ENCODE measurements around the gene PRKAR1B.

PRKAR1B gene

GRCh38 chr7:721619-722248 lies 5.3 kb downstream of the PRKAR1B start:
- no peak for DNase-seq

DNA sequence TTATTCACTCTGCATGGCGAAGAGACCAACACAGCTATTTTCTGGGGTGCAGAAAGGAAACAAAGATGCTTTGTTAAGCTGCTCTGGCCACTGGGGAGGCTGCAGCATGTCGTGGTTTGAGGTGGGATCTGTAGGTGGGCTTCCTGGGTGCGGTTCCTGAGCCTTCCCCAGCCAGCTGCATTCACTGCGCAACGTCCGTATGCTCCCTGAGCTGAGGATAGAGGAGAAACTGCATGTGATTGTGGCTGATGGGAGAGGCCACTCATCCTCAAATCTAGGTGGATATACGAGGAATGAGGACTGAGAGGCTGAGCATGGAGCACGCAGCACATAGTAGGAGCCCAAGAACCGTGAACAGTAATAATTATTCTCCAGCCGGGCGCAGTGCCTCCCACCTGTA lies 10.4 kb downstream of the PRKAR1B start:
- DNase-seq, result no peak

- no peak for DNase-seq
These were observed 10.9 kb downstream of the PRKAR1B start for GRCh38 chr7:716222-716621.

DNA sequence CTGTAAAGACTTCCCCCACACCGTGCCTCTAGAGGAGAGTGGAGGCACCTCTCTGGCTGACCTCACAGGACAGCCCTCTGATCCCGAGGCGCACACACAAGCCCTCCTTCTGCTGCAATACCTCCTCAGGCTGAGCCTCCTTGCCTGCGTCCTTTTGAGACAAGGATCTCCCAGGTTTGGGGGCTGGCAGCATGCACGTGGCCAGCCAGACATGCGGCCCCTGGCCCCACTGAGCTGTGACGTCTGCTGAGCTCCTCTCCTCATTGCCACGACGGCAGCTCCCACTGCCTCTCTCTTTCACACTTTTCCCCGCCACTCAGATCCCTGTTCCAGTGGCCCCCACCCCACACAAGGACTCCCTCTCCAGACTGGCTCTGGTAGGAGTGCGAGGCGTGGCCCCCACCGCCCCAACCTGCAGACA lies 12.8 kb downstream of the PRKAR1B start:
- no peak for DNase-seq

GRCh38 chr7:713488-714230 lies 13.4 kb downstream of the PRKAR1B start:
- no peak for DNase-seq

DNA sequence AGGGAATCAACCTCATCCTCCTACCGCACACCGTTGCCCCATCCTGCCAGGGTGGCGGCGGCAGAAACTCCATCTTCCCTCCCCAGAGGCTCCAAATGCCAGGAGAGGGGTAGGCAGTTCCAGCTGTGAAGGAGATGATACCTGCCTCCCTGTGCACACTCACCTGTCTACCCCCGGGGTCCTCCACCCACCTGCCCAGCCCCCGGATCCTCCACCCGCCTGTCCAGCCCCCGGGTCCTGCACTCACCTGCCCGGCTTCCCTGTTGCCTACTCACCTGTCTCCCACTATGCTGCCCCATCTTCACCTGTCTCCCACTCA lies 14.0 kb downstream of the PRKAR1B start:
- no peak for DNase-seq

DNA sequence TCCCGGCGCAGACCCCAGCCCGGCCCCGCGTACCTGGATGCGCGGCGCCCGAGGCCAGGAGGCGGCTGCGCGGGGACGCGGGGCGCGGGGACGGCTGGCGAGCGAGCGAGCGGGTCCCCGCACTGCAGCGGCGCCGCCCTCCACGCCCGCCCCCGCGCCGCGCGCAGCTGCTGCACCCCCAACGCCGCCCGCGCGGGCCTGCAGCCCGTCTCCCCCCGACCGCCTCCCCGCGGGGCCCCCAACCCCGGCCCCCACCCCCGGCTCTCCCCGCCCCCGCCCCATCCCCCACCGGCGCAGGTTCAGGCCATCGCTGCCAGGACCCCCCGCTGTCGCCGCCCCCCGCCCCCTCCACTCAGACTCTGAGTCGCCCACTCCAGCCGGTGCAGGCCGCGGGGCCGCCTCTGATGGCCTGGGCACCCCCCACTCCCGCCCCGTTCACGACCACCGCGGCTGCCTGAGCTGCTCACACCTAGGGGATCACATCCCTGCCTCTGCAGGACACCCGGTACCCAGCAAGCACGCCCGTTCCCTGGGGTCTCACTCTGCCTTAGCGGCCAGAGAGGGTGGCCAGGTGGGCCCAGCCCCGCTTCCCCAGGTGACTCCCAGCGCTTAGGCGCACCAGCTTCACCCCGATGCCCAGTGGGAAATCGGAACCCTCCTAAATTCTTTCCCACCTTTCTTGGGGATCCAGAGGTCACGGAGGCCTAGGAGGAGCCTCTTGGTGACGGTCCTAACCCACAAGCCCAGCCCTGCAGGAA lies 14.5 kb downstream of the PRKAR1B start:
- no peak for DNase-seq

- DNase-seq, result no peak
These were observed 15.1 kb downstream of the PRKAR1B start for GRCh38 chr7:711922-712380.

GRCh38 chr7:711093-711921 lies 15.8 kb downstream of the PRKAR1B start:
- no peak for DNase-seq

GRCh38 chr7:710161-710560 lies 16.9 kb downstream of the PRKAR1B start:
- DNase-seq, result no peak

- no peak for DNase-seq
These were observed 19.6 kb downstream of the PRKAR1B start for GRCh38 chr7:707296-708000.

- no peak for DNase-seq
These were observed 20.4 kb downstream of the PRKAR1B start for GRCh38 chr7:706721-707120.

GRCh38 chr7:703049-703448 lies 24.0 kb downstream of the PRKAR1B start:
- DNase-seq, result no peak

- DNase-seq, result no peak
These were observed 25.9 kb downstream of the PRKAR1B start for GRCh38 chr7:701086-701671.

DNA sequence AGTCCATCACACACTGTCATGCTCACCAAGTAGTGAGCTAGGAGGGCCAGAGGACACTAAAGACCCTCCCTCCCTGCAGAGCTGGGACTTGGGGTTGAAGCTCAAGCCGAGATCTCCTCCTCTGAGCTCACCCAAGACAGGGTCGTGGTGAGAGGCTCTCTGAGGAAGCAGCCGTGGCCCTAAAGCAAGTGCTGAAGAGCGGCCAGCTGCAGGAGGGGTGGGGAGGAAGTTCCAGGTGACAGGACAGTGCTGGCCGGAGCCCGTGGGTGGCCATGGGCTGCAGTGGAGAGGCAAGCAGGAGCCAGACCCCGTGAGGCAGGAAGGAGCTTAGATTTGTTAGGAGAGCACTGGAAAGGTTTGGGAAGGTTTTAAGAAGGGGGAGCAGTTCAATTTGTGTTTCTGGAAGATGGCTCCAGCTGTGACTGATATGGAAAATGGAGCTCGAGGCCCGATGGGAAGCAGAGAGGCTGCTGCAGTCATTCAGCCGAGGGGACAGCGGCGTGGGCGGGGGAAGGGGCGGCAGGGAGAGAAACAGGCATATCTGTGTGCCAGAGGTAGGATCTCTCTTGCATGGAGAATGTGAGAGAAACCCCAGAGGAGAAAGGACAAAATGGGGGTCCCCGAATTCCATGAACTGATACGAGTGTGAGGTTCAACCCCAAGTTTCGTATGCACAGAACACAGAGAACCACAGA lies 27.5 kb downstream of the PRKAR1B start:
- DNase-seq, result no peak

- DNase-seq, result no peak
These were observed 28.3 kb downstream of the PRKAR1B start for GRCh38 chr7:698515-699475.

- DNase-seq, result no peak
These were observed 30.1 kb downstream of the PRKAR1B start for GRCh38 chr7:696812-697551.

DNA sequence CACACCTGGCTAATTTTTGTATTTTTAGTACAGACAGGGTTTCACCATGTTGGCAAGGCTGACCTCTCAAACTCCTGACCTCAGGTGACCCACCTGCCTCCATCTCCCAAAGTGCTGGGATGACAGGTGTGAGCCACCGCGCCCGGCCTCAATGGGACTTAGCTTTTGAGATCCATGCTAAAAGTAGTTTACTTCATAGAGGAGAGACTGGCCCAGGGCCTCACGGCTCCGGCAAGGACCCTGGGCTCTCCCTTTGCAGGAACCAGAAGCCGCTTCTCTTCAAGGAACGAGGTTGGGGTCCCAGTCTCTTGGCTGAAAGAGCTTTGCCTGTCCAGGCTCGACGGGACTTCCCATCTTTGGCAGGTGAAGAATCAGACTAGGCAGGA lies 30.7 kb downstream of the PRKAR1B start:
- DNase-seq, result no peak

DNA sequence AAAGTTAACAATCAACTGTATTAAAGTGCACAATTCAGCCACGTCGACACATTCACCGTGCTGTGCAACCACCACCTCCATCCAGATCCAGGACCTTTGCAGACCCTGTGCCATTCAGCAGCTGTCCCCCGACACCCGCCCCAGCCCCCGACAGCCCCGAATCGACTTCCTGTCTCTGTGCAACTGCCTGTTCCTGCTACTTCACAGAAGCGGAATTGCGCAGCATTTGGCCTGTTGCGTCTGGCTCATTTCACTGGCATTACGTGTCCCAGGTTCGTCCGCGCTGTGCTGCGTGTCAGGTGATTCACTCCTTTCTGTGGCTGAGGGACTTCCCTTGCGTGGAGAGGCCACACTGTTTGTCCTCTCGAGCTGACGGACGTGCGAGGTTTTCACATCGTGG lies 33.8 kb downstream of the PRKAR1B start:
- no peak for DNase-seq
